Heart left ventricle (tissue), 16 donors: ENCODE results near the gene PLA2G12A. TPM values are rescaled to one million over a fixed set of nuclear protein-coding genes. Genes with fewer than 3 reads are reported as not detected.

Experiments
- ATAC-seq, 4 donors: fragments of 200-7000 bp; cut with Tn5 transposase; one replicate each; pipeline ENCODE4 v1.9.1; 2020 to 2022; ENCODE audit warnings: moderate library complexity in 4 of 4, mild to moderate bottlenecking in 3 of 4, moderate number of reproducible peaks in 1 of 4
- DNase-seq, 5 donors: peaks; one replicate each; pipeline ENCODE4 v3.0.0-alpha.2; 2020
- H3K27ac ChIP-seq, 12 donors: fragments of 200-600 bp; sonication (generic) in 4 of 12; one replicate each; pipeline versions ENCODE4 v1.5.0 to v1.8.0; 2016 to 2022; ENCODE audit warnings: mild to moderate bottlenecking in 2 of 12
- H3K27me3 ChIP-seq, 9 donors: fragments of 200-600 bp; sonication (generic) in 2 of 9; one replicate each; pipeline versions ENCODE4 v1.5.1 to v1.8.0; 2016 to 2022; ENCODE audit warnings: mild to moderate bottlenecking in 3 of 9
- H3K36me3 ChIP-seq, 9 donors: fragments of 200-600 bp; sonication (generic) in 2 of 9; one replicate each; pipeline versions ENCODE4 v1.5.0 to v1.8.0; 2018 to 2022; ENCODE audit warnings: mild to moderate bottlenecking in 2 of 9
- H3K4me1 ChIP-seq, 12 donors: fragments of 200-600 bp; sonication (generic) in 4 of 12; one replicate each; pipeline versions ENCODE4 v1.5.0 to v1.8.0; 2016 to 2022; ENCODE audit warnings: mild to moderate bottlenecking in 3 of 12
- H3K4me3 ChIP-seq, 12 donors: fragments of 200-600 bp; sonication (generic) in 4 of 12; one replicate each; pipeline versions ENCODE4 v1.5.0 to v1.8.0; 2017 to 2022; ENCODE audit warnings: mild to moderate bottlenecking in 9 of 12, moderate library complexity in 4 of 12
- H3K9me3 ChIP-seq, 12 donors: fragments of 200-600 bp; sonication (generic) in 4 of 12; one replicate each; pipeline versions ENCODE4 v1.5.0 to v1.8.0; 2016 to 2022; ENCODE audit warnings: mild to moderate bottlenecking in 1 of 12
- CTCF ChIP-seq, 12 donors: fragments of 200-600 bp; sonication (generic) in 4 of 12; IDR thresholded peaks; one replicate each; pipeline versions ENCODE4 v1.5.0 to v1.8.0; 2018 to 2022; ENCODE audit warnings: antibody characterized with exemption in 12 of 12, mild to moderate bottlenecking in 5 of 12
- POLR2A ChIP-seq, 2 donors: fragments of 450-650 bp; IDR thresholded peaks; one replicate each; pipeline ENCODE4 v1.6.1; 2017; ENCODE audit warnings: antibody characterized with exemption in 2 of 2, mild to moderate bottlenecking in 2 of 2, moderate library complexity in 2 of 2
- WGBS, 4 donors: extraction: QIAGEN DNeasy Blood & Tissue Kit in 2 of 4; methylation state at CpG; one replicate each; pipeline versions ENCODE4 v1.1.5 to v1.1.7; 2013 to 2018; 5-methylcytosine and 5-hydroxymethylcytosine counted together
- intact Hi-C, 10 donors: fragments of 100-400 bp; cut with DNase I; formaldehyde crosslinking; loops; one replicate each; pipeline versions ENCODE4 v1.11.1 to v1.14.2; 2022
- polyA plus RNA-seq, 2 donors: library from polyadenylated mRNA; stranded (reverse); fragments of 200-250 nt; gene quantifications; one replicate each; pipeline ENCODE4 v1.2.3, GENCODE V29; 2013
- total RNA-seq, 9 donors: library from RNA; depleted of rRNA in 2 of 9; stranded (reverse); fragments of >200 nt in 2 of 9; fragmentation: NEBNext Ultra II Directional in 3 of 9; extraction: Animal tissue kit (Norgen Biotek cat#: 25700) in 3 of 9; gene quantifications; one replicate each; pipeline versions ENCODE4 v1.1.0 to v1.2.4, GENCODE V29; 2016 to 2023
- donor health status: ischemic (EF 13 %, LVEDD 7.1; RV severe dilation, severe dysfunction).
- donor health status: healthy with polysubstance abuse.
- donor health status: DM: no; HTN: yes; CAD: no.
- donor health status: DM: no; HTN: no; CAD: no.
- donor health status: ischemic (EF 25% LVEDD 6.9; RV normal size, moderate dysfunction).
- donor health status: ischemic (EF 25% LVEDD 5.7; RV mildly dilated, moderate dysfunction).
- donor health status: healthy.
- donor health status: DM: yes; HTN: yes; CAD: no.
- donor health status: ischemic (EF 35%, LVEDD 5.7; RV mildly dilated, moderate dysfunction).
- donor health status: nonischemic (EF 11% LVEDD 7.7; RV severe dilation, severe dysfunction).
- donor health status: DM: yes; HTN: yes; CAD: no.
- donor health status: PGD.
- donor health status: ischemic (EF 29% LVEDD 5.4; RV normal size, mild dysfunction).
- donor health status: nonischemic (EF 23%, LVEDD 6.1; RV moderate dilation, normal function).

Gene PLA2G12A
- total and polyA plus RNA-seq, 11 donors: 15.7 to 68.5 (median 55.8) TPM

- 89 to 92% (median 90%) methylated on average over 4 of the region's 4 CpGs for WGBS, 4 donors
- TF ChIP-seq POLR2A (IDR thresholded peaks at IDR 0.05) (no peak), CTCF (IDR thresholded peaks at IDR 0.05) (no peak)
Measured at GRCh38 chr4:109751852-109752251, 22.0 kb upstream of the PLA2G12A start.

GRCh38 chr4:109750652-109751244 lies 20.9 kb upstream of the PLA2G12A start:
- H3K9me3 ChIP-seq: no peaks in the 10 kb centered on the region
- H3K36me3 ChIP-seq: peaks cover 0 to 31% (median 3%) of the 10 kb centered on the region in 9 donors
- DNase-seq (no peak), ATAC-seq (no peak)
- TF ChIP-seq POLR2A (IDR thresholded peaks at IDR 0.05) (no peak), CTCF (IDR thresholded peaks at IDR 0.05) (no peak)
- no peaks in the 10 kb centered on the region for H3K27me3 ChIP-seq
- intact Hi-C loops: no loop called here
- H3K4me1 ChIP-seq: no peaks in the 10 kb centered on the region
- H3K27ac ChIP-seq: no peak overlapping the region
- 94 to 95% (median 94%) methylated on average over 4 of the region's 4 CpGs for WGBS, 4 donors
- no peak overlapping the region for H3K4me3 ChIP-seq

More at GRCh38 chr4:109751852-109752251, 22.0 kb upstream of the PLA2G12A start:
- intact Hi-C loops: no loop called here
- Histone ChIP-seq H3K27me3 (no peaks in the 10 kb centered on the region), H3K4me3 (no peak overlapping the region), H3K36me3 (peaks cover 0 to 20% (median 0%) of the 10 kb centered on the region in 9 donors), H3K27ac (no peak overlapping the region), H3K4me1 (no peaks in the 10 kb centered on the region), H3K9me3 (no peaks in the 10 kb centered on the region)
- no peak for DNase-seq
- no peak for ATAC-seq

- DNase-seq (no peak), ATAC-seq (no peak)
- no peaks in the 10 kb centered on the region for H3K4me1 ChIP-seq
- no peaks in the 10 kb centered on the region for H3K9me3 ChIP-seq
- H3K27ac ChIP-seq: no peak overlapping the region
- intact Hi-C loops: loop anchor here in 1 of 10 donors (10.0 kb wide), 1 partner anchor 45 kb away; no protein-coding TSS in a partner anchor
- no peaks in the 10 kb centered on the region for H3K27me3 ChIP-seq
- TF ChIP-seq CTCF (IDR thresholded peaks at IDR 0.05): no peak
- peaks cover 0 to 33% (median 4%) of the 10 kb centered on the region in 9 donors for H3K36me3 ChIP-seq
- H3K4me3 ChIP-seq: no peak overlapping the region
- WGBS, 4 donors: 75 to 91% (median 80%) methylated on average over 6 to 7 of the region's 7 CpGs
Measured at GRCh38 chr4:109749388-109750082, 19.7 kb upstream of the PLA2G12A start.

GRCh38 chr4:109748114-109748513 lies 18.2 kb upstream of the PLA2G12A start:
- TF ChIP-seq CTCF (IDR thresholded peaks at IDR 0.05) (no peak), POLR2A (IDR thresholded peaks at IDR 0.05) (no peak)
- no peaks in the 10 kb centered on the region for H3K27me3 ChIP-seq
- H3K27ac ChIP-seq: no peak overlapping the region
- no peak overlapping the region for H3K4me3 ChIP-seq
- DNase-seq (no peak), ATAC-seq (no peak)
- no peaks in the 10 kb centered on the region for H3K4me1 ChIP-seq
- H3K36me3 ChIP-seq: peaks cover 0 to 33% (median 4%) of the 10 kb centered on the region in 9 donors
- no peaks in the 10 kb centered on the region for H3K9me3 ChIP-seq
- intact Hi-C loops: loop anchor here in 1 of 10 donors (10.0 kb wide), 1 partner anchor 47 kb away; no protein-coding TSS in a partner anchor
- 86 to 100% (median 94%) methylated on average over 1 of the region's 1 CpG for WGBS, 4 donors
